GM04503 (cell line): Measurements from ENCODE around the gene SUMF1.
"Not testable (repeated sequence)": the region's sequence is repeated elsewhere in the genome, so short reads cannot be mapped to it uniquely, and the experiment has no call there.

Experiments used
- DNase-seq: peaks from one replicate; pipeline ENCODE4 v3.0.0-alpha.2; 2012; ENCODE audit warnings: low read depth

The SUMF1 gene

GRCh38 chr3:4460334-4460733, 6.7 kb downstream of the SUMF1 start:
- no peak for DNase-seq

GRCh38 chr3:4458961-4459360, 8.1 kb downstream of the SUMF1 start:
- no peak for DNase-seq

GRCh38 chr3:4456780-4457179, 10.3 kb downstream of the SUMF1 start:
- not testable (repeated sequence) for DNase-seq

- DNase-seq: no peak
Observed at GRCh38 chr3:4454142-4454541, 12.9 kb downstream of the SUMF1 start.

- no peak for DNase-seq
Observed at GRCh38 chr3:4449043-4449805, 17.8 kb downstream of the SUMF1 start.

- DNase-seq: no peak
Observed at GRCh38 chr3:4448187-4448586, 18.9 kb downstream of the SUMF1 start.

- no peak for DNase-seq
Observed at GRCh38 chr3:4447295-4447999, 19.6 kb downstream of the SUMF1 start.

- no peak for DNase-seq
Observed at GRCh38 chr3:4440951-4441350, 26.1 kb downstream of the SUMF1 start.

- DNase-seq: no peak
Observed at GRCh38 chr3:4438296-4438695, 28.8 kb downstream of the SUMF1 start.

GRCh38 chr3:4432259-4432658, 34.8 kb downstream of the SUMF1 start:
- DNase-seq: no peak

GRCh38 chr3:4429648-4430350, 37.3 kb downstream of the SUMF1 start:
- DNase-seq: no peak

GRCh38 chr3:4426782-4427344, 40.2 kb downstream of the SUMF1 start:
- DNase-seq: peak; percentile 77

- DNase-seq: no peak
Observed at GRCh38 chr3:4426261-4426781, 40.7 kb downstream of the SUMF1 start.

- DNase-seq: no peak
Observed at GRCh38 chr3:4425707-4426106, 41.4 kb downstream of the SUMF1 start.

GRCh38 chr3:4425055-4425454, 42.0 kb downstream of the SUMF1 start:
- no peak for DNase-seq

- DNase-seq: peak; percentile 16
Observed at GRCh38 chr3:4421121-4421520, 45.9 kb downstream of the SUMF1 start.

- DNase-seq: no peak
Observed at GRCh38 chr3:4419920-4420319, 47.1 kb downstream of the SUMF1 start.

GRCh38 chr3:4419386-4419785, 47.7 kb downstream of the SUMF1 start:
- no peak for DNase-seq

- no peak for DNase-seq
Observed at GRCh38 chr3:4418156-4418555, 48.9 kb downstream of the SUMF1 start.

GRCh38 chr3:4417449-4417848, 49.6 kb downstream of the SUMF1 start:
- no peak for DNase-seq

GRCh38 chr3:4416961-4417360, 50.1 kb downstream of the SUMF1 start:
- peak; percentile 42 for DNase-seq

GRCh38 chr3:4416427-4416945, 50.6 kb downstream of the SUMF1 start:
- no peak for DNase-seq
